DND-41 (cell line): ENCODE measurements around the gene RSBN1L.

Experiments
- EZH2 ChIP-seq: IDR thresholded peaks from 3 replicates; pipeline ENCODE4 v1.6.1; 2012; ENCODE audit warnings: borderline replicate concordance, low read depth, mild to moderate bottlenecking, moderate library complexity, low read length, inconsistent platforms; ENCODE audit not compliant: severe bottlenecking
- TF ChIP-seq, protein P1 (sequence below): IDR thresholded peaks from 2 replicates; pipeline ENCODE4 v1.5.1; 2012; ENCODE audit warnings: borderline replicate concordance, low read length, moderate library complexity, mild to moderate bottlenecking; ENCODE audit not compliant: poor library complexity, severe bottlenecking; ENCODE audit errors: extremely low read depth

DNA sequence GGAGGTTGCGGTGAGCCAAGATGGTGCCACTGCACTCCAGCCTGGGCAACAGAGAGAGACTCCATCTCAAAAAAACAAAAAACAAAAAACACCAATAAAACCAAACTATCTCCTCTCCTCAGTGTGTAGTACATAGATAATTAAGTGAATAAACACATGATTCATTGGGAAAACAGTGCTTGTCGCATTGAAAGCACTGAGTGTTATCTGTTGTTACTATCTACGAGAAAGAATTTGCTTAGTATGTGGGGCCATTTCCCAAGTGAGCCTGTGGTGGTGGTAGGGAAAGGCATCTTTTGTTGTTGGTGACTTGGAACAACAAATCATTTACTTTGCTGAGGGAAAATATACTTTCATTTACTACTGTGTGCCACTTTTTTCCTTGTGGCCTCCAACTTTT, 42.6 kb downstream of the RSBN1L start:
- TF ChIP-seq, protein P1, sequence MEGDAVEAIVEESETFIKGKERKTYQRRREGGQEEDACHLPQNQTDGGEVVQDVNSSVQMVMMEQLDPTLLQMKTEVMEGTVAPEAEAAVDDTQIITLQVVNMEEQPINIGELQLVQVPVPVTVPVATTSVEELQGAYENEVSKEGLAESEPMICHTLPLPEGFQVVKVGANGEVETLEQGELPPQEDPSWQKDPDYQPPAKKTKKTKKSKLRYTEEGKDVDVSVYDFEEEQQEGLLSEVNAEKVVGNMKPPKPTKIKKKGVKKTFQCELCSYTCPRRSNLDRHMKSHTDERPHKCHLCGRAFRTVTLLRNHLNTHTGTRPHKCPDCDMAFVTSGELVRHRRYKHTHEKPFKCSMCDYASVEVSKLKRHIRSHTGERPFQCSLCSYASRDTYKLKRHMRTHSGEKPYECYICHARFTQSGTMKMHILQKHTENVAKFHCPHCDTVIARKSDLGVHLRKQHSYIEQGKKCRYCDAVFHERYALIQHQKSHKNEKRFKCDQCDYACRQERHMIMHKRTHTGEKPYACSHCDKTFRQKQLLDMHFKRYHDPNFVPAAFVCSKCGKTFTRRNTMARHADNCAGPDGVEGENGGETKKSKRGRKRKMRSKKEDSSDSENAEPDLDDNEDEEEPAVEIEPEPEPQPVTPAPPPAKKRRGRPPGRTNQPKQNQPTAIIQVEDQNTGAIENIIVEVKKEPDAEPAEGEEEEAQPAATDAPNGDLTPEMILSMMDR, result no peak
- TF ChIP-seq EZH2, result no peak
